ENCODE data around the gene WDR62.

- TF ChIP-seq, protein P1, sequence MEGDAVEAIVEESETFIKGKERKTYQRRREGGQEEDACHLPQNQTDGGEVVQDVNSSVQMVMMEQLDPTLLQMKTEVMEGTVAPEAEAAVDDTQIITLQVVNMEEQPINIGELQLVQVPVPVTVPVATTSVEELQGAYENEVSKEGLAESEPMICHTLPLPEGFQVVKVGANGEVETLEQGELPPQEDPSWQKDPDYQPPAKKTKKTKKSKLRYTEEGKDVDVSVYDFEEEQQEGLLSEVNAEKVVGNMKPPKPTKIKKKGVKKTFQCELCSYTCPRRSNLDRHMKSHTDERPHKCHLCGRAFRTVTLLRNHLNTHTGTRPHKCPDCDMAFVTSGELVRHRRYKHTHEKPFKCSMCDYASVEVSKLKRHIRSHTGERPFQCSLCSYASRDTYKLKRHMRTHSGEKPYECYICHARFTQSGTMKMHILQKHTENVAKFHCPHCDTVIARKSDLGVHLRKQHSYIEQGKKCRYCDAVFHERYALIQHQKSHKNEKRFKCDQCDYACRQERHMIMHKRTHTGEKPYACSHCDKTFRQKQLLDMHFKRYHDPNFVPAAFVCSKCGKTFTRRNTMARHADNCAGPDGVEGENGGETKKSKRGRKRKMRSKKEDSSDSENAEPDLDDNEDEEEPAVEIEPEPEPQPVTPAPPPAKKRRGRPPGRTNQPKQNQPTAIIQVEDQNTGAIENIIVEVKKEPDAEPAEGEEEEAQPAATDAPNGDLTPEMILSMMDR (IDR thresholded peaks at IDR 0.05): no peak
- no peak for TF ChIP-seq POLR2A (IDR thresholded peaks at IDR 0.05)
Observed at GRCh38 chr19:36086326-36086725, 31.6 kb downstream of the WDR62 start.
